Activated CD8-positive, alpha-beta memory T cell treated with anti-CD3 and anti-CD28 coated beads, Interleukin-2, amount 50 U/mL, for 24 hours (primary cell): ENCODE results near the gene KCNQ2.

Experiments used
- DNase-seq: peaks from one replicate; pipeline ENCODE4 v3.0.0-alpha.2; 2020; ENCODE audit errors: extremely low read depth

The KCNQ2 gene

GRCh38 chr20:63403403-63404105, 68.9 kb downstream of the KCNQ2 start:
- DNase-seq, result no peak

DNA sequence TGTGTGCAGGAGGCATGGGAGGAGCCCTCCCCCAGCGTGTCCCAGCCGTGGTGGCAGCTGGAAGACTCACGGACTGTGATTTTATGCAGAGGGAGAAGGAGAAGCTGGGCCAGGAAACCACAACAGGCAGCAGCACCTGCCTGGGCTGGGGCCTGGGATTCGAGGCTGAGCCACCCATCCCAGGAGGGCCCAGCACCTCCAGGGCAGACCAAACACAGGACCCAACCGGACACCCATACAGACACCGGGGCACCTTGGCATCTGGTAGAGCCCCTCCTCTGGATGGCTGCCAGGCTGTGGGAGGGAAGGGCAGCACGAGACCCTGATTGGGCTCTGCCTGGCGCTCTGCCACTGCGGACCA, 69.6 kb downstream of the KCNQ2 start:
- no peak for DNase-seq

DNA sequence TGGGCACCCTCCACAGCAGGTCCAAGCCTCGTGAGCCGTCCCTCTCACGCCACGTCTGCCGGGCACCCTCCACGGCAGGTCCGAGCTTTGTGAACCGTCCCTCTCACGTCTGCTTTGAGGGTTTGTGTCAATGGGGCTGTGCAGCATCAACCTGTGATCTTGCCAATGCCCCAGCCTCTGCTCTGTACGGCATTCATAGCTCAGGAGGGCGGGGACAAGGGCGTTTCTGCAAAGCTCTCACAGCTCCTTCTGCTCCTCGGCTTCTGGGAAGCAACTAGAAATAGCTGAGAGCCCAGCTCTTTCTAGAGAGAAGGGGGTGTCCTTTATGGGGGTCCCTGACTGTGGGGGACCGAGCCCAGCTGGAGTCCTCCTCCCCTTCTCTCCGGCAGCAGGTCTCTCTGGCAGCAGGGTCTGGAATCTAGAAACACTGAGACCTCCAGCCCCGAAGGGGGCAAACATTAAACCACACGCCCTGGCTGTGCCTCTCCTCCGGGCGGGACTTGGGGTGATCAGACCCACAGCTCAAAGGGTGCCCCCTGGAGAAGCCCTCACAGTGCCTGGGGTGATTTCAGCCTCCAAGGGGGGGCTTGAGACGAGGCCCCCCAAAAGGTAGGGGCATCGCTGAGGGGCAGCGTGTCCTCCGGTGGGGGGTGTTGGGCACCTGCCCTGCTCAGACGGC, 70.1 kb downstream of the KCNQ2 start:
- no peak for DNase-seq

- DNase-seq, result no peak
Measured at GRCh38 chr20:63401384-63402110, 70.9 kb downstream of the KCNQ2 start.

GRCh38 chr20:63400486-63401210, 71.8 kb downstream of the KCNQ2 start:
- no peak for DNase-seq

DNA sequence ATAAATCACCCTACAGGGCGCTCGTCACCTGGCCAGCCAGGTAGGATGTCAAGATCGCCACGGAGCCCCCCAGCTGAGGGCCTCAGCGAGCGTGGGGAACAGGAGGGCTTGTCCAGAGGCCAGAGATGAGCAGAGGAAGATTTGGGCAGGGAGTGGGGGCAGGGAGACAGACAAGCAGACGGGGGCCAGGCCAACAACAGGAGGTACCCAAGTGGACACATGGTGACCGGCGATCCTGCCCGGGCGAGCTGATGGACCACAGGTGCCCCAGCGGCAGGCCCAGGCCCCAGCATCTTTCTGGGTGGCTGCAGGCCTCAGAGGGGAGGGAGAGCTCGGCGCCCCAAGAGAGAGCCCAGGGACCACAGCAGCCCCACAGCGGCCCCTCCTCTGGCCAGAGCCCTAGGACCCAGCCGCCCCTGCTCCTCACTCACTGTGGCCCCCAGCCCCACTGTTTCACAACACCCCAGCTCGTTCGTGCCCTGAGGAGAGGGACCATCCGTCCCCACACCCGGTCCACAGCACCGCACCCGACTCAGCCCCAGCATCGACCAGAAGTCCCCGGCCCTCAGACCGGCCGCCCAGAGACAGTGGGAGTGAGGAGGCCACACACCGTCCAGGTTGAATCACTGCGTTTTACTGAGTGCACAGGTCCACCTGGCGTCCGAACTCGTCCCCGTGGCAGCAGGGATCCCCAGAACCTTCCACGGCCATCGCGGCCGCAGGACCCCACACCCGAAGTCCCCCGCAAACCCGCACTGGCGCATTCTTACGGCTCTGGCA, 72.7 kb downstream of the KCNQ2 start:
- no peak for DNase-seq

DNA sequence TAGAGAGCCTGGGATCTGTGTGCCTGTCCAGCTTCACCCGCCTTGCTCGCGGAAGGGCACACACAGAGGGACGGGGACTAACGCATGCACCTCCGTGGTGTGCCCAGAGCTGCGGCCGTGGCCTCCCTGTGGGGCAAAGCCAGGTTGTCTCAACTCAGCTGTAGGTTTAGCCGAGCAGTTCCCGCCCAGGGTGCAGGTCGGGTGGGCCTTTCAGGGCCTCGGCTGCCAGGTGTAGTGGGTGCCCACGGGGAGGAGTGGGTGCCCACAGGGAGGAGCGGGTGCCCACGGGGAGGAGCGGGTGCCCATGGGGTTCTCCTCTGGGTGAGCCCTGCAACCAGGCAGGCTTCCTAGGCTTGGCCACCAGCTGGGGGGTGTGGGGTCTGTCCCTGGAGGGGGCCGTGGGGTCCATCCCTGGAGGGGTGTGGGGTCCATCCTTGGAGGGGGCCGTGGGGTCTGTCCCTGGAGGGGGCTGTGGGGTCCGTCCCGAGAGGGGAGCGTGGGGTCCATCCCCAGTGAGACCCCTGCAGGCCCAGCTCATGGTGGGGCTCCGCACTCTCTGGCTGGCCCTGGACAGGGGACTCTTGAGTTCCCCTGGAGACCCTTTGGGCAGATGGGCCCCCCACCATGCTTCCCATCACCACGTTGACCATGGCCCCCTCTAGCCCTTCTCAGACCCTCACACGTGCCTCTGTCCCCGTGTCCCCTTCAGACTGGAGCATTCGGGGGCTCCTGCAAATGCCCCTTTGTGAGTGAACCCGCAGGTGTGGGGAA, 73.5 kb downstream of the KCNQ2 start:
- DNase-seq, result no peak

DNA sequence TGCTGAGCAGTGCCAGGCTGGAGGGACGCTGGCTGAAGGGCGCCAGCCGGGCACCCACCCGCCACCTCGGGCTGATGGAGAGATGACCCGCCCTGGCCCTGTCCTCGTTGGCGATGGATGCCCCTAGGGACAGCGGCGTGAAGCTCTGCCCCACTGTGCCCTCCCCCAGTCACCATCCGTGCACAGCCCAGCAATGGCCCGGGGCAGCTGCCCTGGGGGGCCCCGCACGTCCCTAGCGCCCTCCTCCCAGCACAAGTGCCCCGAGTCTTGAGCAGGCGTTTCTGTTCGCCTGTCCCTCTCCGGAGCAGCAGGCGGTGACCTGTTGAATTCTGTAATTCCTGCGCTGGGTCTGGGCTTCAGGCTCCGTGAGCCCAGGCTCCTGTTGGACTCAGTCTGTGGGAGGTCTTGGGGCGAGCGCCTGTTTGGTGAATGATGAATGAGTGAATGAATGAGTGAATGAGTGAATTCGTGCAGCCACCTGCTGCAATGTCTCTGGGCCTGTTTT, 74.5 kb downstream of the KCNQ2 start:
- no peak for DNase-seq

- no peak for DNase-seq
Measured at GRCh38 chr20:63397155-63397843, 75.2 kb downstream of the KCNQ2 start.

DNA sequence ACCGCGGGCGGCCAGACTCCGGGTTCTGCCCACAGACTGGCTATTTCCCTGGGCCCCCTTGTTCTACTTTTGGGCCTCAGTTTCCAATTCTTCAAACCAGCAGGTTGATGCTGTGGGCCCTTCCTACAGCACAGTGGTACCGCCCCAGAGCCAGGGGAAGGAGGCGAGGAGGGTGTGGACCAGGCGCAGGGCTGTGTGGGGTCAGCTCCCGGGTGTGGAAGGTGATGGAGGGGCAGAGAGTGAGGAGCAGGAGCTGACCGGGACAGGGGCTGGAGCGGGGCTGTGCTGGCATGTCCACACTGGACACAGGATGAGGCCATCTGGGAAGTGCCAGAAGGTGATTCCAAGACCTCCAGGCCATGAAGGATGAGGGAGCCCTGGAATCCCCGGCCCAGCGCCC, 76.2 kb downstream of the KCNQ2 start:
- no peak for DNase-seq

DNA sequence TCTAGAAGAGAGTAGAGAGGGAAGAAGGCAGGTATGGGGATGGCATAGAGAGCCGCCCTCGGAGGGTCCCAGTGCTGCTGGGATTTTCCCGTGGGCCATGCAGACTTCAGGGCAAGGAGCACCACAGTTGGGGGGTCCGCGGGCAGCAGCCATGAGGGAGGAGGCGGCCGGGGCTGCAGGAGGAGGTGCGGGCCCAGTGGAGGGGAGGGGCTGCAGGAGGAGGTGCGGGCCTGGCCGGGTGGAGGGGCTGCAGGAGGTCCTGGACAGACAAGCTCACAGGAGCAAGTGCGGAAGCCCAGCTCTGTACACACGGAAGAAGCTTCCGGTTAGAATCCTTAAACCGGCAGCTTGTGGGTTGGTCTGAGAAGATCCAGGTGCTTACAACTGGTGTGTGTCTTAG, 76.7 kb downstream of the KCNQ2 start:
- DNase-seq, result no peak

DNA sequence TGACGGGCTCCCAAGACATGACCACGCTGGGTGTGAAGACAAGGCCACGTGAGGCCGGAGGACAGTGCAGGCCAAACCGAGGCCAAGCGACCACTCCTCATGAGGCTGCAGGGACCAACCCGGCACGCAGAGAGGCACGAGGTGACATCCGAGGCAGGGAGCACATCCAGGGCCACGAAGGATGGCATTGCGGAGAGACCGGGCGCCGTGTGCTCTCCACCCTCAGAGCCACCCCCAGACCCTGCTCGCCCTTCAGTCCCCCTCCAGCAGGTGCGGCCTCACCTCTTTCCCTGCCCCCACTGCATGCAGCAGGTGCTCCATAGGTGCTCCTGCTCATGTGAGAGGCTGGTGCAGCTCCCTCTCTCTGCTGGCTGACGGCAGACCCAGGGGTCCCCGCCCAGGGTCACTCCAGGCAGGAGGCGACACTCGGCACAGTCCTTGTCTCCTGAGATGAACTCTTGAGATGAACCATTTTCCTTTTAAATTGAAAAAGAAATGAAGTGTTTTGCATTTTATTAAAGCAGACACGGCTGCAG, 77.5 kb downstream of the KCNQ2 start:
- DNase-seq, result no peak

DNA sequence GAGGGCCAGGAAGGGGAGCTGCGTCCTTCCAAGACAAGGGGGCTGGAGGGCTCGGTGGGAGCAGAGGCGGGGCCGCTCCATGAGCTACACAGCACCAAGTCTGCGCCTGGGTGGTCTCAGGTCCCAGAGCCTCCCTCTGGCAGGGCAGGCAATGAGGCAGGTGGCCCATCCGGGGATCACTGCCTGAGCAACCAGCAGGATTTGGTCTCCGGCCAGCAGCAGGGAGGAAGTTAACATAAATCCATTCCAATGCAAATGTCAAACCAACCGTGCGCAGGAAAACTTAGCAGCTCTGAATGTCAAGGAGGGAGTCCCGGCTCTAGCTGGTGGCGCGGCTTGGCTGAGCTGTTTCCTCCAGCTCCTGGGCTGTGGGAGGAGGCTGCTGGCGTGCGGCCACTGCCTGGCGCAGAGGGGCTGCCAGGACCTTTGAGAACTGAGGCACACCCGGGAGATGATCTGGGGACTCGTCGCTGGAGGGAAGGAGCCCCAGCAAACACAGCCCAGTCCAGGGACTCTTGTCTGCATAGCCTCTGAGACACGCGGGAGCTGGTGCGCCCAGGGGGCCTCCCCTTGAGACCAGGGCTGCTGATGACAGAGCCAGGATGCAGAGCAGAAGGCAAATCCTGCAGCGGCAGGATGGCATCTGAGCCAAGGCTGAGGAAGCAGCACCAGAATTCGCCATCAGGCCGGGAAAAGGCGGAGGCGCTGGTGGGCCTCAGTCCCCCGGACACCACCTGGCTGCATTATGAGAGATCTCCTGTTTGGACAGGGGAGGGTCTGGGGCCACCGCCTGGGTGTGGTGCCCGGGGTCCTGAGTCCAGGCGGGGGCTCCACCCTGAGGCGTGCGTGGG, 78.2 kb downstream of the KCNQ2 start:
- DNase-seq, result no peak

GRCh38 chr20:63393566-63393965, 78.9 kb downstream of the KCNQ2 start:
- no peak for DNase-seq

GRCh38 chr20:63392465-63393365, 79.7 kb downstream of the KCNQ2 start:
- DNase-seq, result no peak

GRCh38 chr20:63387917-63388316, 84.5 kb downstream of the KCNQ2 start:
- DNase-seq, result no peak

- no peak for DNase-seq
Measured at GRCh38 chr20:63387393-63387792, 85.1 kb downstream of the KCNQ2 start.

DNA sequence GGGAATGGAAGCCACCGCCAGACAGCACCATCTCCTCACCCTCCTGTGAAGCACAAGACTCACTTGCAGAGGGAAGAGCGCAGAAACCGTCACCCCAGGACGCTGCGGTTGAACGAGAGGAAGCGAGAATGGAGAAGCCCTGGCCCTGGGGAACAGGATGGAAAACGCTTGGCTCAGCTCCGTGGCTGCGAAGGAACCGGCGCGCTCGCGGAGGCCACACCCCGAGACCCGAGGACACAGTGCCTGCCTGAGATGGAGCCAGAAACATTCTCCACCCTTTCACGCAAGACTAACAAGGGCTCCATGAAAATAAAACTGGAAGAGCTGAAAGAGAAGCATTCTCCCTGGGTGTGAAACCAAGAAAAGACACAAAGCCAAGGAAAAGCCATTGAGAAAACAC, 86.0 kb downstream of the KCNQ2 start:
- no peak for DNase-seq
